HEK293 (cell line): ENCODE measurements around the gene ZNF830.

ENCODE experiments used
- BCL11A ChIP-seq: fragments of 450-650 bp; formaldehyde crosslinking; IDR thresholded peaks from 2 replicates; pipeline ENCODE4 v1.5.1; 2016; ENCODE audit warnings: low read depth, missing biosample characterization, missing genetic modification characterization
- CTCF ChIP-seq: fragments of 450-650 bp; formaldehyde crosslinking; IDR thresholded peaks from 2 replicates; pipeline ENCODE4 v1.5.1; 2016; ENCODE audit warnings: missing biosample characterization, missing genetic modification characterization
- FEZF1 ChIP-seq: fragments of 450-650 bp; formaldehyde crosslinking; IDR thresholded peaks from 2 replicates; pipeline ENCODE4 v1.5.1; 2016; ENCODE audit warnings: missing biosample characterization, missing genetic modification characterization
- GFI1B ChIP-seq: fragments of 450-650 bp; formaldehyde crosslinking; IDR thresholded peaks from 2 replicates; pipeline ENCODE4 v1.5.1; 2016; ENCODE audit warnings: missing biosample characterization, missing genetic modification characterization
- GLI4 ChIP-seq: fragments of 450-650 bp; formaldehyde crosslinking; IDR thresholded peaks from 2 replicates; pipeline ENCODE4 v1.5.1; 2016; ENCODE audit warnings: missing biosample characterization, missing genetic modification characterization
- KLF1 ChIP-seq: fragments of 450-650 bp; formaldehyde crosslinking; IDR thresholded peaks from 2 replicates; pipeline ENCODE4 v1.5.1; 2016; ENCODE audit warnings: missing biosample characterization, missing genetic modification characterization
- KLF9 ChIP-seq: fragments of 450-650 bp; formaldehyde crosslinking; IDR thresholded peaks from 2 replicates; pipeline ENCODE4 v1.5.1; 2016; ENCODE audit warnings: missing biosample characterization, missing genetic modification characterization, low read depth
- MEIS1 ChIP-seq: sonication (generic); formaldehyde crosslinking; IDR thresholded peaks from 2 replicates; pipeline ENCODE4 v1.8.1; 2022; ENCODE audit warnings: missing genetic modification reagents, mild to moderate bottlenecking, borderline replicate concordance
- MYNN ChIP-seq: fragments of 450-650 bp; formaldehyde crosslinking; IDR thresholded peaks from 2 replicates; pipeline ENCODE4 v1.5.1; 2016; ENCODE audit warnings: missing biosample characterization, missing genetic modification characterization, borderline replicate concordance
- MZF1 ChIP-seq: fragments of 450-650 bp; formaldehyde crosslinking; IDR thresholded peaks from 2 replicates; pipeline ENCODE4 v1.5.1; 2017; ENCODE audit warnings: missing biosample characterization, missing genetic modification characterization, borderline replicate concordance
- PRDM10 ChIP-seq: fragments of 450-650 bp; formaldehyde crosslinking; IDR thresholded peaks from 2 replicates; pipeline ENCODE4 v1.5.1; 2016; ENCODE audit warnings: missing biosample characterization, missing genetic modification characterization
- SCRT1 ChIP-seq: fragments of 450-650 bp; formaldehyde crosslinking; IDR thresholded peaks from 2 replicates; pipeline ENCODE4 v1.5.1; 2016; ENCODE audit warnings: missing biosample characterization, missing genetic modification characterization, borderline replicate concordance
- SP2 ChIP-seq: fragments of 450-650 bp; formaldehyde crosslinking; IDR thresholded peaks from 2 replicates; pipeline ENCODE4 v1.5.1; 2016; ENCODE audit warnings: missing biosample characterization, missing genetic modification characterization
- WT1 ChIP-seq: fragments of 450-650 bp; formaldehyde crosslinking; IDR thresholded peaks from 2 replicates; pipeline ENCODE4 v1.5.1; 2016; ENCODE audit warnings: missing biosample characterization, missing genetic modification characterization
- ZBTB1 ChIP-seq: fragments of 450-650 bp; formaldehyde crosslinking; IDR thresholded peaks from 2 replicates; pipeline ENCODE4 v1.5.1; 2016; ENCODE audit warnings: missing biosample characterization, missing genetic modification characterization
- ZBTB21 ChIP-seq: fragments of 450-650 bp; formaldehyde crosslinking; IDR thresholded peaks from 2 replicates; pipeline ENCODE4 v1.5.1; 2017; ENCODE audit warnings: missing biosample characterization, missing genetic modification characterization
- ZBTB48 ChIP-seq: fragments of 450-650 bp; formaldehyde crosslinking; IDR thresholded peaks from 2 replicates; pipeline ENCODE4 v1.5.1; 2016; ENCODE audit warnings: missing biosample characterization, missing genetic modification characterization
- ZNF10 ChIP-seq: fragments of 450-650 bp; formaldehyde crosslinking; IDR thresholded peaks from 2 replicates; pipeline ENCODE4 v1.5.1; 2017; ENCODE audit warnings: missing biosample characterization, missing genetic modification characterization
- ZNF121 ChIP-seq: fragments of 450-650 bp; formaldehyde crosslinking; IDR thresholded peaks from 2 replicates; pipeline ENCODE4 v1.5.1; 2016; ENCODE audit warnings: missing biosample characterization, missing genetic modification characterization
- ZNF133 ChIP-seq: fragments of 450-650 bp; formaldehyde crosslinking; IDR thresholded peaks from 2 replicates; pipeline ENCODE4 v1.5.1; 2016; ENCODE audit warnings: missing biosample characterization, missing genetic modification characterization
- ZNF140 ChIP-seq: fragments of 450-650 bp; formaldehyde crosslinking; IDR thresholded peaks from 2 replicates; pipeline ENCODE4 v1.5.1; 2016; ENCODE audit warnings: missing biosample characterization, missing genetic modification characterization
- ZNF157 ChIP-seq: fragments of 450-650 bp; formaldehyde crosslinking; IDR thresholded peaks from 2 replicates; pipeline ENCODE4 v1.5.1; 2016; ENCODE audit warnings: missing biosample characterization, missing genetic modification characterization
- ZNF19 ChIP-seq: fragments of 450-650 bp; formaldehyde crosslinking; IDR thresholded peaks from 2 replicates; pipeline ENCODE4; 2016; ENCODE audit warnings: missing biosample characterization, missing genetic modification characterization, low read depth
- ZNF239 ChIP-seq: fragments of 450-650 bp; formaldehyde crosslinking; IDR thresholded peaks from 2 replicates; pipeline ENCODE4 v1.5.1; 2016; ENCODE audit warnings: missing biosample characterization, missing genetic modification characterization
- ZNF292 ChIP-seq: fragments of 450-650 bp; formaldehyde crosslinking; IDR thresholded peaks from 2 replicates; pipeline ENCODE4 v1.5.1; 2016; ENCODE audit warnings: low read depth, missing biosample characterization, missing genetic modification characterization, borderline replicate concordance
- ZNF354C ChIP-seq: fragments of 450-650 bp; formaldehyde crosslinking; IDR thresholded peaks from 2 replicates; pipeline ENCODE4 v1.5.1; 2016; ENCODE audit warnings: missing biosample characterization, missing genetic modification characterization, low read depth, borderline replicate concordance
- ZNF366 ChIP-seq: fragments of 450-650 bp; formaldehyde crosslinking; conservative IDR thresholded peaks from 2 replicates; pipeline ENCODE4 v1.5.1; 2016; ENCODE audit warnings: missing biosample characterization, missing genetic modification characterization
- ZNF37A ChIP-seq: fragments of 450-650 bp; IDR thresholded peaks from 2 replicates; pipeline ENCODE4 v1.5.1; 2018; ENCODE audit warnings: missing biosample characterization, missing genetic modification characterization
- ZNF394 ChIP-seq: fragments of 450-650 bp; formaldehyde crosslinking; IDR thresholded peaks from 2 replicates; pipeline ENCODE4 v1.5.1; 2016; ENCODE audit warnings: missing biosample characterization, missing genetic modification characterization, mild to moderate bottlenecking, moderate library complexity, borderline replicate concordance
- ZNF426 ChIP-seq: fragments of 450-650 bp; formaldehyde crosslinking; IDR thresholded peaks from 2 replicates; pipeline ENCODE4 v1.5.1; 2017; ENCODE audit warnings: missing biosample characterization, missing genetic modification characterization, mild to moderate bottlenecking, inconsistent platforms, moderate library complexity
- ZNF548 ChIP-seq: fragments of 450-650 bp; formaldehyde crosslinking; IDR thresholded peaks from 2 replicates; pipeline ENCODE4 v1.5.1; 2016; ENCODE audit warnings: missing biosample characterization, missing genetic modification characterization
- ZNF658 ChIP-seq: fragments of 450-650 bp; formaldehyde crosslinking; IDR thresholded peaks from 2 replicates; pipeline ENCODE4; 2016; ENCODE audit warnings: missing biosample characterization, missing genetic modification characterization
- ZNF670 ChIP-seq: fragments of 450-650 bp; formaldehyde crosslinking; IDR thresholded peaks from 2 replicates; pipeline ENCODE4 v1.5.1; 2016; ENCODE audit warnings: missing biosample characterization, missing genetic modification characterization, low read depth
- ZNF701 ChIP-seq: fragments of 450-650 bp; formaldehyde crosslinking; IDR thresholded peaks from 2 replicates; pipeline ENCODE4 v1.5.1; 2016; ENCODE audit warnings: missing biosample characterization, missing genetic modification characterization
- ZNF777 ChIP-seq: fragments of 450-650 bp; formaldehyde crosslinking; IDR thresholded peaks from 2 replicates; pipeline ENCODE4 v1.5.1; 2017; ENCODE audit warnings: missing biosample characterization, missing genetic modification characterization, borderline replicate concordance
- ZSCAN23 ChIP-seq: fragments of 450-650 bp; formaldehyde crosslinking; IDR thresholded peaks from 2 replicates; pipeline ENCODE4 v1.5.1; 2016; ENCODE audit warnings: missing biosample characterization, missing genetic modification characterization
- ZSCAN30 ChIP-seq: fragments of 450-650 bp; IDR thresholded peaks from 2 replicates; pipeline ENCODE4 v1.5.1; 2018; ENCODE audit warnings: missing biosample characterization, mild to moderate bottlenecking, missing genetic modification characterization, moderate library complexity

ZNF830 gene

GRCh38 chr17:34961093-34961911 is at the start of gene ZNF830, which contains the start of gene CCT6B (continued):
- TF ChIP-seq ZNF354C (no peak), ZNF292 (tag by site-specific recombination) (no peak), CTCF (tag by site-specific recombination) (no peak), FEZF1 (no peak), ZNF394 (peak; percentile 21; the same call in 1 of the 2 replicates), ZSCAN23 (tag by site-specific recombination) (0 out of 2 replicates have a peak, but pooled peaks have one; percentile 39), ZNF658 (tag by site-specific recombination) (no peak), MZF1 (tag by site-specific recombination) (no peak), GFI1B (tag by site-specific recombination) (no peak), ZNF133 (tag by site-specific recombination) (no peak), ZBTB48 (tag by site-specific recombination) (peak; percentile 71; the same call in 1 of the 2 replicates), ZNF140 (tag by site-specific recombination) (no peak), ZNF239 (tag by site-specific recombination) (no peak), ZNF670 (tag by site-specific recombination) (no peak), ZNF37A (no peak), WT1 (no peak), ZBTB21 (tag by site-specific recombination) (peak; percentile 82), MYNN (no peak), ZNF157 (no peak), KLF9 (tag by site-specific recombination) (peak; percentile 15; the same call in 1 of the 2 replicates), PRDM10 (0 out of 2 replicates have a peak, but pooled peaks have one; percentile 12), ZNF701 (tag by site-specific recombination) (no peak), ZNF121 (tag by site-specific recombination) (no peak), ZSCAN30 (0 out of 2 replicates have a peak, but pooled peaks have one; percentile 47), MEIS1 (CRISPR knock-in tag) (no peak), SCRT1 (tag by site-specific recombination) (no peak), ZNF777 (no peak; the same call in 1 of the 2 replicates), ZNF366 (tag by site-specific recombination) (no peak), ZNF19 (tag by site-specific recombination) (no peak), KLF1 (tag by site-specific recombination) (no peak), ZBTB1 (tag by site-specific recombination) (no peak), ZNF10 (tag by site-specific recombination) (no peak), ZNF548 (tag by site-specific recombination) (no peak), GLI4 (tag by site-specific recombination) (no peak), SP2 (tag by site-specific recombination) (peak; percentile 77), ZNF426 (no peak), BCL11A (tag by site-specific recombination) (no peak)
